Measurements from ENCODE around the gene PRRG2. TPM values are rescaled to one million over a fixed set of nuclear protein-coding genes. Genes with fewer than 3 reads are reported as not detected.

The PRRG2 gene
- total RNA-seq, 1 donor from 2014 or later: 7.6 TPM

DNA sequence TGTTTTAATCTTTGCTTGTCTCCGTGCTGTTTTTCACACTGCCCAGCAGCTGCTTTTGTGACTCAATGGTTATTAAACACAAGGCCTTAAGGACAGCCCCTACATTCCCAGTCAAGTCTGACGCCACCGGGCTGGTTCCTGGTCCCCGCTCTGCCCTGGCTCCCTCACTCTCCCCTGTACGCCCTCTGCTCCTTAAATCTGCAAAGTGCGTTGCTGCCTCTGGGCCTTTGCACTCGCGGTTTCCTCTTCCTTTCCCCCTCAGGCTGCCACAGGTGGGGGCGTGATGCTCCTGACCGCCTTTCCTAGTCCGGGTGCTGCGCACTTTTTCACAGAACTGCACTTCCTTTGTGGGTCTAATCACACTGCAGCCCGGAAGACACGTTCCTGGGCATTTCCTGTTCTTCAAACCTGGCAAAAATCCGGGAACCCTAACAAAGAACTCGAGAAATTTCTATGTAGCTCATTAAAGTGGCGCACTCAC lies 26.4 kb upstream of the PRRG2 start:
- no peak overlapping the region for H3K4me3 ChIP-seq
- DNase-seq: no peak
- TF ChIP-seq, protein P1, sequence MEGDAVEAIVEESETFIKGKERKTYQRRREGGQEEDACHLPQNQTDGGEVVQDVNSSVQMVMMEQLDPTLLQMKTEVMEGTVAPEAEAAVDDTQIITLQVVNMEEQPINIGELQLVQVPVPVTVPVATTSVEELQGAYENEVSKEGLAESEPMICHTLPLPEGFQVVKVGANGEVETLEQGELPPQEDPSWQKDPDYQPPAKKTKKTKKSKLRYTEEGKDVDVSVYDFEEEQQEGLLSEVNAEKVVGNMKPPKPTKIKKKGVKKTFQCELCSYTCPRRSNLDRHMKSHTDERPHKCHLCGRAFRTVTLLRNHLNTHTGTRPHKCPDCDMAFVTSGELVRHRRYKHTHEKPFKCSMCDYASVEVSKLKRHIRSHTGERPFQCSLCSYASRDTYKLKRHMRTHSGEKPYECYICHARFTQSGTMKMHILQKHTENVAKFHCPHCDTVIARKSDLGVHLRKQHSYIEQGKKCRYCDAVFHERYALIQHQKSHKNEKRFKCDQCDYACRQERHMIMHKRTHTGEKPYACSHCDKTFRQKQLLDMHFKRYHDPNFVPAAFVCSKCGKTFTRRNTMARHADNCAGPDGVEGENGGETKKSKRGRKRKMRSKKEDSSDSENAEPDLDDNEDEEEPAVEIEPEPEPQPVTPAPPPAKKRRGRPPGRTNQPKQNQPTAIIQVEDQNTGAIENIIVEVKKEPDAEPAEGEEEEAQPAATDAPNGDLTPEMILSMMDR (IDR thresholded peaks at IDR 0.05): no peak
- H3K9me3 ChIP-seq: no peaks in the 10 kb centered on the region
- intact Hi-C loops (cut with DNase I): no loop called here
- peaks cover 50% of the 10 kb centered on the region for H3K36me3 ChIP-seq
- peaks cover 30% of the 10 kb centered on the region for H3K4me1 ChIP-seq
- no peaks in the 10 kb centered on the region for H3K27me3 ChIP-seq (ENCODE audit: low read depth)
- ATAC-seq: peak in 1 of 2 donors; percentile 11
- H3K27ac ChIP-seq: peak overlapping the region; percentile 53

DNA sequence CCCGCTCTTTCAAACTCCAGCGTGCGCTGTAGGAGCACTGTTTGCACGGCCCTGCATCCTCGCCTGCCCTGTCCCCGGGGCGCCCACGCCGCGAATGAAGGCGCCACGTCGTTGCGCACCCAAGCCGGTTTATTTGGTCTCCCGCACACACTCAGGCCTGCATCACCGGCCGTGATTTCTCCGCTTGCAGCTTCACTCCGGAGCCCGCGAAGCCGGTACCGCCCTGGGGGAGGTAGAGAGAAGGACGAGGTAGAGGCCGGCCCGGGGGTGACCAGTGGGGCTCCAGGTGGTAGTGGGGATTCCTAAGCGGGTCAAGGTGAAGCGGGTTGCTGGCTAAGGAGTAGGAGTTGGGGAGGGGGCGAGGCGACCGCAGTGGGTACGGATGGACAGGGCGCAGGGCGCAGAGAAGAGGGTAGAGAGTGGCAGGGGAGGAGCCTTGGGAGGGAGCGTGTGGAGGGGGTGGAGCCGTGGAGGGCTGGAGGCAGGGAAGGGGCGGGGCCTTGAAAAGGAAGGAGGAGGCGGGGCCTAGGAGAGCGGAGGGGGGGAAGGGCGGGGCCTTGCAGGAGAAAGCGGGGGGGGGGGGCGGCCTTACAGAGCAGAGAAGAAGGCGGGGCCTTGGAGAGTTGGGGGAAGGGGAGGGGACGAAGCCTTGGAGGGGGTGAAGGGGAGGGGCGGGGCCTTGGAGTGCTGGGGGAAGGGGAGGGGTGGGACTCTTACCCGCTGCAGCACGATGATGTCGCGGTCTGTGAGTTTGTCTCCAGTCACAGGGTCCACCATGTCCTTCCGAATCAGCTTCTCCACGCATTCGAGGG lies 25.3 kb upstream of the PRRG2 start:
- DNase-seq (peak; percentile 85), ATAC-seq (peak; percentile 90 to 91)
- Histone ChIP-seq H3K27ac (peak overlapping the region; percentile 48), H3K9me3 (no peaks in the 10 kb centered on the region), H3K36me3 (peaks cover 59% of the 10 kb centered on the region), H3K4me1 (peaks cover 40% of the 10 kb centered on the region), H3K4me3 (no peak overlapping the region), H3K27me3 (ENCODE audit: low read depth) (no peaks in the 10 kb centered on the region)
- intact Hi-C loops (cut with DNase I): no loop called here
- TF ChIP-seq, protein P1 (IDR thresholded peaks at IDR 0.05): no peak

DNA sequence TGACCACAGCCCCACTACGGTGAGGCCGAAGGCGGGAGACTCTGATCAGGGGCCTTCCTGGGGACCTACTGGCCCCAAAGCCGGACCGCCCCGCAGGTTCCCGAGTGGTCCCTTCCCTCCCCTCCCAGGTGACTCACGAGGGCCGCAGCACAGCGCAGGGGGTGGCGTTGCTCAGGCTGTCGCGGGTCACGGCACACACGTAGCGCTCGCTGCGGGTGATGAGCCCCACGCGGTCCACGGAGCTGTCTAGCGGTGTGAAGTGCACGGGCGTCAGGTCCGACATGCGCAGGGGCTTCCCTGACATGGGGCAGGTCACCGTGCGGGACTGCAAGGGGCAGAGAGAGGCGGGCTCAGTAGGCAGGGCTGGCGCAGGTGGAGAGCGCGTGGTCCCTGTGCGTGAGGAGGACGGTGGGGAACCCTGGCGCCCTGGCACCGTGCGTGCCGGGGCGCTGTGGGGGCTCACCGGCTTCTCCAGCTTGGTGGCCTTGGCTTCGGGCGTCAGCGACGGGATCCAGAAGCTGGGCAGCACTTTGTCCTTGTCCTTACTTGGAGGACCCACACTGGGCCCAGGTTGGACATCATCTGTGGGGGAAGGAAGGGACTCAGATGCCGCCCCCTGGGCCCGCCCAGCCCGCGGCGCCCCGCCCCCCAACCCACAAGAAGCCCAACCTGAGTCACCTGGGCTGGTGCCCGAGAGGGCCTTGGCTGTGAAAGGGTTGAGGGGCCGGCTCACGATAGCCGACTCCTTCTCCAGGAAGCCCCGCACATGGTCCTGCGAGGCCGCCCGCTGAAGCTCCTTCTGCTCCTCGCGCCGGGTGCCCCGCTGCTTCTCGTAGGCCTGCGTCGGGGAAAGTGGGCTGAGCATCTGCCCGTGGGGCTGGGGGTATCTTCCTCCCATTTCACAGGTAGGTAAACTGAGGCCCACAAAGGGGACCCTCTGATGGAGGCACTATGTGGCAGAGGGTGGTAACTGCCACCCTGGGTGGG lies 24.4 kb upstream of the PRRG2 start:
- TF ChIP-seq, protein P1 (IDR thresholded peaks at IDR 0.05): no peak
- DNase-seq (no peak), ATAC-seq (peak; percentile 9 to 31)
- Histone ChIP-seq H3K27me3 (ENCODE audit: low read depth) (no peaks in the 10 kb centered on the region), H3K36me3 (peaks cover 59% of the 10 kb centered on the region), H3K4me3 (no peak overlapping the region), H3K9me3 (no peaks in the 10 kb centered on the region), H3K27ac (no peak overlapping the region), H3K4me1 (peaks cover 44% of the 10 kb centered on the region)
- intact Hi-C loops (cut with DNase I): no loop called here

DNA sequence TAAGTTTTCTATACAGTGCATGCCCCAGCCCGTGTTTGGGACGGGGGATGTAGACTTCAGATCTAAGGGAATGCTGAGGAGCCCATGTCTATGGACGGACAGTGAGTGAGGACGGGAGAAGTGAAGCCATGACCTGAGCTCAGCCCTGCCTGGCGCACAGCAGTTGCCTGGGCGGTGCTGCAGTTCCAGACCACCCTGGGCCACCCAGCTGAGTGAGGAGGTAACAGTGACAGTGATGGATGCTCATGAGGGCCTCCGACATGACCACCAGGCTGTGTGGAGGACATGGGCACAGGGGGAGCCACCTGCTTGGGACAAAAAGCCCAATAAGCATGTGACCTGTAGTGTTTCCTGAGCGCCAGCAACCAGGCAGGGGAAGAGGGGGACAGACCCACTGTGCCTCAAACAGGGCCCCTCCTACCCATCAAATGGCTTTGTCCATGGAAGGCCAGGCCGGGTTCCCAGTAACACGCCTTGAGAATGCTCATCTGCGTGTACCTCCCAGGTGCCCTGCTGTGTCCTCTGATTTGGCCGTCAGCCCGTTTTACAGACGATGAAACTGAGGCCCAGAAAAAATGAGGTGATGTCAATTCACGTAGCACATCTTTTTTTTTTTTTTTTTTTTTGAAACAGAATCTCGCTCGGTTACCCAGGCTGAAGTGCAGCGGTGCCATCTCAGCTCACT lies 23.3 kb upstream of the PRRG2 start:
- Histone ChIP-seq H3K4me1 (peaks cover 44% of the 10 kb centered on the region), H3K27ac (no peak overlapping the region), H3K27me3 (ENCODE audit: low read depth) (no peaks in the 10 kb centered on the region), H3K4me3 (no peak overlapping the region), H3K36me3 (peaks cover 59% of the 10 kb centered on the region), H3K9me3 (no peaks in the 10 kb centered on the region)
- TF ChIP-seq, protein P1 (IDR thresholded peaks at IDR 0.05): no peak
- no peak for ATAC-seq
- no peak for DNase-seq
- intact Hi-C loops (cut with DNase I): no loop called here

DNA sequence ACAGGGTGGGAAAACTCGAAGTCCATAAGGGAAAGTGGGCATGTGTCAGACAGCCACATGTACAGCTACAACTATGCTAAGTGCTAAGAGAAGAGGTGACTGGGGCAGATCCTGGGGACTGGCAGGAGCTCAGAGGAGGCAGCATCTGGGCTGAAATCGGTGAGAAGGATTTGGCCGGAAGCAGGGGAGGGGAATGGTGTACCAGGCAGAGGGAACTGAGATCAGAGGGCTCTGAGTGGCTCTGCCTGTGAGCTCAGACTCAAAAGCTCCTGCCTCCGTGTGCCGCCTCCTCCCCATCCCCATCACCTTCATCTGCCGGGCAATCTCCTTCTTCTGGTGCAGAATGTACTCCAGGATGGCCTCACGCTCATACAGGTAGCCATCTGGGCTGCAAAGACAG lies 22.5 kb upstream of the PRRG2 start:
- TF ChIP-seq, protein P1 (IDR thresholded peaks at IDR 0.05): no peak
- H3K36me3 ChIP-seq: peaks cover 59% of the 10 kb centered on the region
- no peak overlapping the region for H3K4me3 ChIP-seq
- peaks cover 39% of the 10 kb centered on the region for H3K4me1 ChIP-seq
- intact Hi-C loops (cut with DNase I): no loop called here
- no peaks in the 10 kb centered on the region for H3K9me3 ChIP-seq
- H3K27me3 ChIP-seq (ENCODE audit: low read depth): no peaks in the 10 kb centered on the region
- no peak for ATAC-seq
- H3K27ac ChIP-seq: no peak overlapping the region
- DNase-seq: no peak

All from lower lobe of right lung (tissue), 2 donors.